ENCODE results near the gene YOD1. TPM values are rescaled to one million over a fixed set of nuclear protein-coding genes. Genes with fewer than 3 reads are reported as not detected.

YOD1 gene
- total and polyA plus RNA-seq, 8 donors, result 1.1 to 4.0 (median 2.3) TPM

- Histone ChIP-seq H3K9me3 (no peaks in the 10 kb centered on the region), H3K4me1 (peaks cover 9 to 23% (median 16%) of the 10 kb centered on the region in 3 donors), H3K27ac (no peak overlapping the region), H3K36me3 (no peaks in the 10 kb centered on the region), H3K4me3 (no peak overlapping the region), H3K27me3 (no peaks in the 10 kb centered on the region)
- DNase-seq, result no peak
- TF ChIP-seq CTCF (IDR thresholded peaks at IDR 0.05), result no peak
- FAIRE-seq, result no peak
- intact Hi-C loops (cut with DNase I), result no loop called here
- no peak for ATAC-seq
These were observed 16.0 kb downstream of the YOD1 start for GRCh38 chr1:207034998-207035397.

GRCh38 chr1:207034208-207034607 lies 16.8 kb downstream of the YOD1 start:
- ATAC-seq, result no peak
- DNase-seq, result no peak
- no peak for TF ChIP-seq CTCF (IDR thresholded peaks at IDR 0.05)
- FAIRE-seq, result no peak
- H3K36me3 ChIP-seq, result no peaks in the 10 kb centered on the region
- no peak overlapping the region for H3K4me3 ChIP-seq
- H3K4me1 ChIP-seq, result peaks cover 9 to 28% (median 16%) of the 10 kb centered on the region in 3 donors
- H3K9me3 ChIP-seq, result no peaks in the 10 kb centered on the region
- H3K27me3 ChIP-seq, result no peaks in the 10 kb centered on the region
- intact Hi-C loops (cut with DNase I), result no loop called here
- no peak overlapping the region for H3K27ac ChIP-seq
- 42 to 80% methylated on average over 1 of the region's 1 CpG for WGBS, 2 donors

GRCh38 chr1:207033302-207033701 lies 17.7 kb downstream of the YOD1 start:
- Histone ChIP-seq H3K27me3 (no peaks in the 10 kb centered on the region), H3K36me3 (no peaks in the 10 kb centered on the region), H3K9me3 (no peaks in the 10 kb centered on the region), H3K4me3 (peak overlapping the region in 1 of 4 donors; percentile 47), H3K4me1 (peaks cover 14 to 33% (median 25%) of the 10 kb centered on the region in 3 donors), H3K27ac (peak overlapping the region in 3 of 4 donors; percentile 63 to 92 (median 89))
- 25 to 27% methylated on average over 2 of the region's 2 CpGs for WGBS, 2 donors
- ATAC-seq (no peak), FAIRE-seq (no peak), DNase-seq (no peak)
- TF ChIP-seq CTCF (IDR thresholded peaks at IDR 0.05), result no peak
- intact Hi-C loops (cut with DNase I), result no loop called here

- intact Hi-C loops (cut with DNase I), result no loop called here
- H3K4me3 ChIP-seq, result peak within 1 kb of the TSS; percentile 11 to 47 (median 40)
These were observed 18.4 kb downstream of the YOD1 start, which contains the start of gene C1orf116 for GRCh38 chr1:207032528-207033017. C1orf116 (minus strand) TSS chr1:207032756; CDS start chr1:207027598, 5,158 bp downstream.

More at GRCh38 chr1:207032528-207033017, 18.4 kb downstream of the YOD1 start, which contains the start of gene C1orf116:
- peaks cover 14 to 40% (median 32%) of the 10 kb centered on the region in 3 donors for H3K4me1 ChIP-seq
- FAIRE-seq (no peak), ATAC-seq (peak; percentile 84 to 92 (median 87)), DNase-seq (peak in 5 of 6 donors; percentile 51 to 83 (median 67))
- H3K9me3 ChIP-seq, result no peaks in the 10 kb centered on the region
- H3K27ac ChIP-seq, result peak within 1 kb of the TSS; percentile 41 to 92 (median 76)
- WGBS, 2 donors, result 0% methylated on average over 1 of the region's 1 CpG
- no peaks in the 10 kb centered on the region for H3K27me3 ChIP-seq
- no peaks in the 10 kb centered on the region for H3K36me3 ChIP-seq
- no peak for TF ChIP-seq CTCF (IDR thresholded peaks at IDR 0.05)
